A549 (cell line): ENCODE results near the gene SLC1A3. TPM values are rescaled to one million over a fixed set of nuclear protein-coding genes. Genes with fewer than 3 reads are reported as not detected.

ENCODE experiments used
- ATAC-seq, 2 experiments: fragments of 200-7000 bp in 1 of 2; fragments of >200 bp in 1 of 2; cut with Nextera tagmentation in 1 of 2; cut with Tn5 transposase in 1 of 2; 3 replicates each; pipeline versions ENCODE4 v1.8.0 to v1.9.1; 2018 to 2020; ENCODE audit warnings: mild to moderate bottlenecking in 1 of 2, moderate library complexity in 1 of 2
- CTCF ChIA-PET: fragments of 300-600 bp; sonication (Branson Sonifier 250); formaldehyde crosslinking; extraction: SDS; loops from one replicate; lab custom pipeline; 2021; ENCODE audit warnings: antibody characterized with exemption, inconsistent platforms; lab: Yijun Ruan, JAX
- POLR2A ChIA-PET: fragments of 350-600 bp; formaldehyde crosslinking; extraction: SDS; loops from one replicate; lab custom pipeline; 2021; ENCODE audit warnings: antibody characterized with exemption, inconsistent platforms; lab: Yijun Ruan, JAX
- DNase-seq, 2 experiments: peaks; one replicate each; pipeline versions ENCODE4 v3.0.0 to v3.0.0-alpha.2; 2011 to 2016; ENCODE audit warnings: low read depth in 1 of 2, low spot score in 1 of 2
- FAIRE-seq: peaks from 2 replicates; lab custom pipeline; 2011; peaks lifted over from hg19 to GRCh38; lab: Jason Lieb, UNC
- H3K27ac ChIP-seq, 2 experiments: fragments of >200 bp; sonication (Bioruptor Twin); formaldehyde crosslinking; 3 replicates each; pipeline ENCODE4 v1.5.1; 2016 to 2017
- H3K4me1 ChIP-seq: fragments of >200 bp; sonication (Bioruptor Twin); formaldehyde crosslinking; 3 replicates; pipeline ENCODE4 v1.6.1; 2016
- H3K4me2 ChIP-seq: fragments of >200 bp; sonication (Bioruptor Twin); formaldehyde crosslinking; 3 replicates; pipeline ENCODE4 v1.6.1; 2016
- H3K4me3 ChIP-seq: fragments of >200 bp; sonication (Bioruptor Twin); formaldehyde crosslinking; 3 replicates; pipeline ENCODE4 v1.5.1; 2016
- H3K9me3 ChIP-seq: fragments of >200 bp; sonication (Bioruptor Twin); formaldehyde crosslinking; 3 replicates; pipeline ENCODE4 v1.6.1; 2016
- CBX2 ChIP-seq: fragments of 200-600 bp; sonication (generic); IDR thresholded peaks from 2 replicates; pipeline ENCODE4 v1.6.1; 2016; ENCODE audit warnings: low read depth, mild to moderate bottlenecking, borderline replicate concordance
- CBX8 ChIP-seq: fragments of 200-600 bp; sonication (generic); IDR thresholded peaks from 2 replicates; pipeline ENCODE4 v1.6.1; 2016
- CHD2 ChIP-seq: fragments of 150-350 bp; IDR thresholded peaks from 2 replicates; pipeline ENCODE4 v1.6.1; 2014; ENCODE audit warnings: low read length; ENCODE audit not compliant: partially characterized antibody
- EHMT2 ChIP-seq: fragments of 200-600 bp; sonication (generic); IDR thresholded peaks from 2 replicates; pipeline ENCODE4 v1.6.1; 2016; ENCODE audit warnings: antibody characterized with exemption, low read depth, mild to moderate bottlenecking, moderate library complexity
- EP300 ChIP-seq, 2 experiments: fragments of >200 bp; sonication (Bioruptor Twin); formaldehyde crosslinking; IDR thresholded peaks; 2 replicates in 1 of 2; 3 replicates in 1 of 2; pipeline ENCODE4 v1.6.1; 2016 to 2017
- ESRRA ChIP-seq: fragments of 150-350 bp; IDR thresholded peaks from 2 replicates; pipeline ENCODE4 v1.6.1; 2014; ENCODE audit warnings: mild to moderate bottlenecking, low read length, borderline replicate concordance
- FOSB ChIP-seq: fragments of 250-450 bp; sonication (Bioruptor Pico); IDR thresholded peaks from 2 replicates; pipeline ENCODE4 v1.5.0; 2020; ENCODE audit warnings: mild to moderate bottlenecking, moderate library complexity
- GATA3 ChIP-seq: IDR thresholded peaks from 2 replicates; pipeline ENCODE4 v1.6.1; 2012; ENCODE audit warnings: borderline replicate concordance
- HDAC2 ChIP-seq: fragments of 200-600 bp; sonication (generic); IDR thresholded peaks from 2 replicates; pipeline ENCODE4 v1.6.1; 2016
- HEYL ChIP-seq: fragments of 250-450 bp; sonication (Bioruptor Pico); IDR thresholded peaks from 2 replicates; pipeline ENCODE4 v1.8.0; 2021; ENCODE audit warnings: mild to moderate bottlenecking, moderate library complexity
- HOXB5 ChIP-seq: fragments of 250-450 bp; sonication (Bioruptor Pico); IDR thresholded peaks from 2 replicates; pipeline ENCODE4 v1.5.0; 2020; ENCODE audit warnings: mild to moderate bottlenecking, moderate library complexity
- JUNB ChIP-seq: fragments of >200 bp; sonication (Bioruptor Twin); formaldehyde crosslinking; IDR thresholded peaks from 2 replicates; pipeline ENCODE4 v1.6.1; 2016
- KDM1A ChIP-seq: fragments of 200-600 bp; sonication (generic); IDR thresholded peaks from 2 replicates; pipeline ENCODE4 v1.6.1; 2016; ENCODE audit warnings: low read depth, mild to moderate bottlenecking
- MAFK ChIP-seq: fragments of 450-650 bp; IDR thresholded peaks from 2 replicates; pipeline ENCODE4 v1.6.1; 2014; ENCODE audit not compliant: partially characterized antibody
- MAZ ChIP-seq: fragments of 150-350 bp; IDR thresholded peaks from 2 replicates; pipeline ENCODE4 v1.6.1; 2014; ENCODE audit warnings: antibody characterized with exemption, low read depth, low read length, borderline replicate concordance
- MYC ChIP-seq: IDR thresholded peaks from 2 replicates; pipeline ENCODE4 v1.6.1; 2012; ENCODE audit warnings: mild to moderate bottlenecking, inconsistent platforms, low read length, improper control_type of control experiment, borderline replicate concordance
- NR3C1 ChIP-seq: fragments of >200 bp; sonication (Bioruptor Twin); formaldehyde crosslinking; IDR thresholded peaks from 3 replicates; pipeline ENCODE4 v1.6.1; 2017
- PHF8 ChIP-seq: fragments of 200-600 bp; sonication (generic); IDR thresholded peaks from 2 replicates; pipeline ENCODE4 v1.6.1; 2016; ENCODE audit warnings: low read depth, mild to moderate bottlenecking, antibody characterized with exemption, moderate library complexity, borderline replicate concordance
- RAD21 ChIP-seq, 2 experiments: fragments of >200 bp in 1 of 2; sonication (Bioruptor Twin) in 1 of 2; formaldehyde crosslinking in 1 of 2; IDR thresholded peaks in 1 of 2; conservative IDR thresholded peaks in 1 of 2; 2 replicates in 1 of 2; 3 replicates in 1 of 2; pipeline ENCODE4 v1.6.1; 2012 to 2018; ENCODE audit warnings: inconsistent platforms in 1 of 2
- RARB ChIP-seq: fragments of 250-450 bp; sonication (Bioruptor Pico); IDR thresholded peaks from 2 replicates; pipeline ENCODE4 v1.8.0; 2021; ENCODE audit warnings: mild to moderate bottlenecking, moderate library complexity
- RFX5 ChIP-seq: fragments of 450-650 bp; IDR thresholded peaks from 2 replicates; pipeline ENCODE4 v1.7.1; 2014; ENCODE audit warnings: antibody characterized with exemption, mild to moderate bottlenecking, moderate library complexity
- RNF2 ChIP-seq: fragments of 200-600 bp; sonication (generic); IDR thresholded peaks from 2 replicates; pipeline ENCODE4 v1.6.1; 2016; ENCODE audit warnings: low read depth, mild to moderate bottlenecking, antibody characterized with exemption, moderate library complexity, borderline replicate concordance
- SMC3 ChIP-seq: fragments of >200 bp; sonication (Bioruptor Twin); formaldehyde crosslinking; IDR thresholded peaks from 3 replicates; pipeline ENCODE4 v1.6.1; 2018; ENCODE audit warnings: inconsistent platforms
- TP53 ChIP-seq: fragments of 250-450 bp; sonication (Bioruptor Pico); IDR thresholded peaks from 2 replicates; pipeline ENCODE4 v1.5.0; 2021; ENCODE audit warnings: mild to moderate bottlenecking, moderate library complexity
- ZFP36 ChIP-seq: fragments of 450-650 bp; IDR thresholded peaks from 2 replicates; pipeline ENCODE4 v1.6.1; 2014; ENCODE audit warnings: borderline replicate concordance; ENCODE audit not compliant: partially characterized antibody
- ZSCAN20 ChIP-seq: fragments of 250-450 bp; sonication (Bioruptor Pico); IDR thresholded peaks from 2 replicates; pipeline ENCODE4 v1.8.0; 2022; ENCODE audit warnings: mild to moderate bottlenecking, moderate library complexity
- WGBS: methylation state at CpG from one replicate; pipeline ENCODE4 v1.1.6; 2017; ENCODE audit errors: missing lambda C conversion rate; 5-methylcytosine and 5-hydroxymethylcytosine counted together
- polyA plus RNA-seq, 4 experiments: library from polyadenylated mRNA; depleted of rRNA in 3 of 4; stranded (reverse); fragments of >200 nt; fragmentation: RNase III in 1 of 4; extraction: RNeasy Plus Mini Kit Qiagen cat#74134 plus additional on column Dnase treatment in 1 of 4; gene quantifications; 2 replicates in 3 of 4; 3 replicates in 1 of 4; pipeline ENCODE4 v1.2.3, GENCODE V29; 2011 to 2017
- TF ChIP-seq, protein P1 (sequence below): IDR thresholded peaks from 2 replicates; pipeline ENCODE4 v1.6.1; 2012
- TF ChIP-seq, protein P2 (sequence below): fragments of 250-450 bp; sonication (Bioruptor Pico); IDR thresholded peaks from 2 replicates; pipeline ENCODE4 v1.5.0; 2020; ENCODE audit warnings: low read depth, mild to moderate bottlenecking, moderate library complexity
- TF ChIP-seq, protein P3 (sequence below): fragments of 150-350 bp; IDR thresholded peaks from 2 replicates; pipeline ENCODE4 v1.6.1; 2014; ENCODE audit warnings: low read depth, mild to moderate bottlenecking, low read length
- TF ChIP-seq, protein P4 (sequence below): fragments of 250-450 bp; sonication (Bioruptor Pico); IDR thresholded peaks from 2 replicates; pipeline ENCODE4 v1.5.0; 2021; ENCODE audit warnings: mild to moderate bottlenecking, moderate library complexity, borderline replicate concordance

SLC1A3 gene
- polyA plus RNA-seq, 2 of the 4 experiments (the other 2 are of a cell fraction): not detected

DNA sequence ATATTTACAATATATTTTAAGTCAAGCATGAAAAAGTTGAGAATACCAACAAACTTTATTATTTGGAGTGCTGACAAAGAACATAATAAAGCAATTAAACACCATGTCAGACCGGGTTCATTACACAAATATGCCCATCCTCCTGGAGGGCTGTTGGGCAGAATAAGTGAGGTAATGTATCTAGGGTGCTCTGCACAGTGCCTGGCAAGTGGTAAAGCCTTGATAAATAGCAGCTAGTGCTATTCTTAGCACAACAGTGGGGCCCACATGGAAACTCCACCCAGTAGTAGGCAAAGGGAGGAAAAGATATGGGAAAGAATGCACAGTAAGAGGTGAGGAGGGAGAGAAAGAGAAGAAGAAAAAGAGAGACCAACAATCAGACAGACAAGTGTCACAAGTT, 97.7 kb downstream of the SLC1A3 start:
- H3K27ac ChIP-seq: no peak overlapping the region
- 0% methylated on average over 1 of the region's 1 CpG for WGBS
- ATAC-seq: no peak
- H3K4me2 ChIP-seq: no peak overlapping the region
- TF ChIP-seq PHF8: no peak
- TF ChIP-seq, all 56 proteins: peak for 0
- Histone ChIP-seq H3K4me3 (no peak overlapping the region), H3K4me1 (no peaks in the 10 kb centered on the region), H3K9me3 (peaks cover 20% of the 10 kb centered on the region; the same call in 2 of the 3 replicates)
- DNase-seq: no peak
- POLR2A ChIA-PET: no interaction called here
- FAIRE-seq: no peak
- CTCF ChIA-PET: interaction anchor here (0.6 to 1.2 kb wide), 3 partner anchors 8 to 1495 kb away, joined by 3 to 7 read pairs (median 4); no protein-coding TSS in a partner anchor

DNA sequence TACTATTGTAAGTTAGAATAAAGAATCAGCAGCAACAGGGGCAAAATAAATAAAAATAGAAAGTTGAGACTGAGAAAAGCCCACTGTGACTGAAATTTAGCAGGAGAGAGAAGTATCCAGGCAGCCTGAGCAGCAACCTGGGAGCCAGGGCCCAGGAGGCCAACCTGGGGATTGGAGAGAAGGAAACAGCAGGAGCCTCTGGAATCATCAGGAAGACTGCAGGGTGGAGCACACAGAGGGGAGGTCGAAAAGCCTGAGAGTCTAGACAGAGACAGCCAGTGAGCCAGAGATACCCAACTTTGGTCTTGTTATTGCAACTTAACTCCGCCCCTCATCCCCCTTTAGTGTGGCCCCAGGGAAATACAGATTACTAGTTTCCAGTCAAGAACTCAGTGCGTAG, 98.6 kb downstream of the SLC1A3 start:
- Histone ChIP-seq H3K4me2 (no peak overlapping the region), H3K4me3 (no peak overlapping the region), H3K9me3 (peaks cover 20% of the 10 kb centered on the region; the same call in 2 of the 3 replicates), H3K4me1 (no peaks in the 10 kb centered on the region), H3K27ac (no peak overlapping the region)
- TF ChIP-seq RARB (CRISPR knock-in tag) (no peak), CBX8 (no peak)
- TF ChIP-seq, protein P1, sequence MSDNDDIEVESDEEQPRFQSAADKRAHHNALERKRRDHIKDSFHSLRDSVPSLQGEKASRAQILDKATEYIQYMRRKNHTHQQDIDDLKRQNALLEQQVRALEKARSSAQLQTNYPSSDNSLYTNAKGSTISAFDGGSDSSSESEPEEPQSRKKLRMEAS: no peak
- TF ChIP-seq, protein P2, sequence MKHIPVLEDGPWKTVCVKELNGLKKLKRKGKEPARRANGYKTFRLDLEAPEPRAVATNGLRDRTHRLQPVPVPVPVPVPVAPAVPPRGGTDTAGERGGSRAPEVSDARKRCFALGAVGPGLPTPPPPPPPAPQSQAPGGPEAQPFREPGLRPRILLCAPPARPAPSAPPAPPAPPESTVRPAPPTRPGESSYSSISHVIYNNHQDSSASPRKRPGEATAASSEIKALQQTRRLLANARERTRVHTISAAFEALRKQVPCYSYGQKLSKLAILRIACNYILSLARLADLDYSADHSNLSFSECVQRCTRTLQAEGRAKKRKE (CRISPR knock-in tag): no peak
- WGBS: 21% methylated on average over 3 of the region's 3 CpGs
- ATAC-seq: no peak
- ChIA-PET POLR2A (no interaction called here), CTCF (interaction anchor here (1.0 kb wide), 1 partner anchor 9 kb away, joined by 7 read pairs; no protein-coding TSS in a partner anchor)
- no peak for DNase-seq
- no peak for FAIRE-seq

DNA sequence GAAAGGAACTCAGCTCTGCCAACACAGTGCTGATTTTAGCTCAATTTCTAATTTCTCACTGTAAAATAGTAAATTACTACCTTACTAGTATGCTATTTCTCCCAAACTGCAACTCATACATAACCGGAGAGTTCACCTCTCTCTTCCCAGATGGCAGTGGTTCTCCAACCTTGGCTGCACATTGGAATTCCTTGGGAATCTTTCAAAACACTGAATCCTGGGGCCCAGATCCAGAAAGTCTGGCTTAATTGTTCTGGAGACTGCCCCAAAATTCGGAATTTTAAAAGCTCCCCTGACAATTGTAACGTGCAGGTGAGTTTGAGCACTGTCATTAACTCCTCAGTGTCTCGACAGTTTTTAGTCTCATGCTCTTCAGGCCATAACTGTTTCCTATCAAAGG, 100.3 kb downstream of the SLC1A3 start:
- 21% methylated on average over 4 of the region's 4 CpGs for WGBS
- CTCF ChIA-PET: interaction anchor here (1.1 to 2.0 kb wide), 5 partner anchors 10 to 197 kb away, joined by 4 to 6 read pairs (median 4); no protein-coding TSS in a partner anchor

DNA sequence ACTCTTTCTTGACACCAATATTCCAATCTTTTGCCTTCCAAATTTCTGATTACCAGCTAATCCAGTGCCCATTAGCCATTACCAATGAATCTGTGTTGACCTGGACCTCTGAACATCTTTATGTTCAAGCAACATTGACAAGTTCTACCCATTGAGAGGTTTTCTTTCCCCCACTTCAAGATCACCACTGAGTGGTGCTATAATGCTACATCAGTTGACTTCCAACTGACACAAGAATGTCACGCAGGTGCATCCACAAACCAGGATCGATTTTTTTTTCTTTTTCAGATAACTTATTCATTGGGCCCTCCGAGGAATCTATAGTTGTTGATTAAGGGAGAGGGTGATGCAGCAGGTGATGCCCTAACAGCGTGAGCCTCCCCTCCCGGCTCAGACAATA, 102.6 kb downstream of the SLC1A3 start:
- Histone ChIP-seq H3K4me1 (no peaks in the 10 kb centered on the region), H3K4me2 (no peak overlapping the region), H3K27ac (no peak overlapping the region), H3K9me3 (peaks cover 20% of the 10 kb centered on the region; the same call in 2 of the 3 replicates), H3K4me3 (no peak overlapping the region)
- POLR2A ChIA-PET: no interaction called here
- no peak for ATAC-seq
- CTCF ChIA-PET: interaction anchor here (1.1 to 1.2 kb wide), 3 partner anchors 11 to 18 kb away, joined by 3 to 6 read pairs (median 4); no protein-coding TSS in a partner anchor
- FAIRE-seq: no peak
- DNase-seq: no peak
- WGBS: 14% methylated on average over 5 of the region's 5 CpGs
- TF ChIP-seq EHMT2: no peak
- TF ChIP-seq, protein P2 (CRISPR knock-in tag): no peak
- no peak for TF ChIP-seq JUNB
- no peak for TF ChIP-seq ESRRA
- TF ChIP-seq EP300 (IDR thresholded peaks at IDR 0.05): no peak
- TF ChIP-seq, protein P3, sequence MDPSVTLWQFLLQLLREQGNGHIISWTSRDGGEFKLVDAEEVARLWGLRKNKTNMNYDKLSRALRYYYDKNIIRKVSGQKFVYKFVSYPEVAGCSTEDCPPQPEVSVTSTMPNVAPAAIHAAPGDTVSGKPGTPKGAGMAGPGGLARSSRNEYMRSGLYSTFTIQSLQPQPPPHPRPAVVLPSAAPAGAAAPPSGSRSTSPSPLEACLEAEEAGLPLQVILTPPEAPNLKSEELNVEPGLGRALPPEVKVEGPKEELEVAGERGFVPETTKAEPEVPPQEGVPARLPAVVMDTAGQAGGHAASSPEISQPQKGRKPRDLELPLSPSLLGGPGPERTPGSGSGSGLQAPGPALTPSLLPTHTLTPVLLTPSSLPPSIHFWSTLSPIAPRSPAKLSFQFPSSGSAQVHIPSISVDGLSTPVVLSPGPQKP: no peak
- TF ChIP-seq SMC3: no peak
- TF ChIP-seq FOSB (CRISPR knock-in tag): no peak
- TF ChIP-seq HEYL (CRISPR knock-in tag): no peak
- no peak for TF ChIP-seq GATA3
- no peak for TF ChIP-seq RNF2
- no peak for TF ChIP-seq HDAC2
- TF ChIP-seq CHD2: no peak

More for the DNA sequence above, 100.3 kb downstream of the SLC1A3 start:
- H3K4me2 ChIP-seq: no peak overlapping the region
- ATAC-seq (no peak), DNase-seq (no peak), FAIRE-seq (no peak)
- H3K4me1 ChIP-seq: no peaks in the 10 kb centered on the region
- TF ChIP-seq KDM1A: no peak
- no peak for TF ChIP-seq RFX5
- TF ChIP-seq MYC: no peak
- TF ChIP-seq RAD21 (conservative IDR thresholded peaks at IDR 0.05 in 1 of 2, IDR thresholded peaks at IDR 0.05 in 1 of 2): no peak
- TF ChIP-seq MAZ: no peak
- TF ChIP-seq TP53 (CRISPR knock-in tag): no peak
- TF ChIP-seq HOXB5: no peak
- TF ChIP-seq CBX2: no peak
- no peak for TF ChIP-seq ZFP36
- no peak for TF ChIP-seq MAFK
- no peak for TF ChIP-seq RNF2
- TF ChIP-seq ZSCAN20: no peak
- TF ChIP-seq NR3C1: no peak
- TF ChIP-seq CHD2: no peak
- TF ChIP-seq FOSB (CRISPR knock-in tag): no peak
- TF ChIP-seq, protein P4, sequence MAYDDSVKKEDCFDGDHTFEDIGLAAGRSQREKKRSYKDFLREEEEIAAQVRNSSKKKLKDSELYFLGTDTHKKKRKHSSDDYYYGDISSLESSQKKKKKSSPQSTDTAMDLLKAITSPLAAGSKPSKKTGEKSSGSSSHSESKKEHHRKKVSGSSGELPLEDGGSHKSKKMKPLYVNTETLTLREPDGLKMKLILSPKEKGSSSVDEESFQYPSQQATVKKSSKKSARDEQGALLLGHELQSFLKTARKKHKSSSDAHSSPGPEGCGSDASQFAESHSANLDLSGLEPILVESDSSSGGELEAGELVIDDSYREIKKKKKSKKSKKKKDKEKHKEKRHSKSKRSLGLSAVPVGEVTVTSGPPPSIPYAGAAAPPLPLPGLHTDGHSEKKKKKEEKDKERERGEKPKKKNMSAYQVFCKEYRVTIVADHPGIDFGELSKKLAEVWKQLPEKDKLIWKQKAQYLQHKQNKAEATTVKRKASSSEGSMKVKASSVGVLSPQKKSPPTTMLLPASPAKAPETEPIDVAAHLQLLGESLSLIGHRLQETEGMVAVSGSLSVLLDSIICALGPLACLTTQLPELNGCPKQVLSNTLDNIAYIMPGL (CRISPR knock-in tag): no peak
- H3K27ac ChIP-seq: no peak overlapping the region
- H3K9me3 ChIP-seq: peaks cover 20% of the 10 kb centered on the region; the same call in 2 of the 3 replicates
- POLR2A ChIA-PET: no interaction called here
- H3K4me3 ChIP-seq: no peak overlapping the region
